Astrocyte of the cerebellum (primary cell): ENCODE measurements around the gene CHEK2.

Source experiments
- DNase-seq: peaks from one replicate; pipeline ENCODE4 v3.0.0-alpha.2; 2011; ENCODE audit warnings: low read depth
- H3K4me3 ChIP-seq: 2 replicates; pipeline ENCODE4 v1.5.1; 2011; ENCODE audit warnings: mild to moderate bottlenecking, low read depth, low read length, moderate library complexity
- CTCF ChIP-seq: IDR thresholded peaks from 2 replicates; pipeline ENCODE4 v1.5.1; 2012; ENCODE audit warnings: low read length, low read depth, moderate library complexity, mild to moderate bottlenecking; ENCODE audit errors: missing control alignments
- in situ Hi-C: cut with HindIII; loops from 2 replicates; pipeline ENCODE4 v1.10.0; 2017; ENCODE audit warnings: low sequenced_read_pairs

The CHEK2 gene

GRCh38 chr22:28774378-28774777 is 32.8 kb upstream of the CHEK2 start:
- in situ Hi-C loops, result no loop called here
- TF ChIP-seq CTCF, result no peak
- no peak for DNase-seq
- H3K4me3 ChIP-seq, result no peak overlapping the region

GRCh38 chr22:28773461-28773867 is 31.8 kb upstream of the CHEK2 start:
- peak overlapping the region; percentile 93 for H3K4me3 ChIP-seq
- no peak for DNase-seq
- TF ChIP-seq CTCF, result no peak
- in situ Hi-C loops, result no loop called here

- TF ChIP-seq CTCF, result peak; percentile 10
- DNase-seq, result peak; percentile 91
- H3K4me3 ChIP-seq, result peak within 1 kb of the TSS; percentile 93
- in situ Hi-C loops, result no loop called here
Observed at GRCh38 chr22:28772633-28773460, 31.2 kb upstream of the CHEK2 start, which contains the start of gene CCDC117. Gene CCDC117, plus strand, starts transcription at chr22:28772695. Its CDS starts 155 bp downstream, at chr22:28772850.

GRCh38 chr22:28771195-28771791 is 29.7 kb upstream of the CHEK2 start:
- in situ Hi-C loops, result no loop called here
- TF ChIP-seq CTCF, result no peak
- H3K4me3 ChIP-seq, result no peak overlapping the region
- no peak for DNase-seq

- in situ Hi-C loops, result no loop called here
- no peak for TF ChIP-seq CTCF
- H3K4me3 ChIP-seq, result no peak overlapping the region
- no peak for DNase-seq
Observed at GRCh38 chr22:28769394-28770085, 27.9 kb upstream of the CHEK2 start.

GRCh38 chr22:28768701-28769393 is 27.2 kb upstream of the CHEK2 start:
- TF ChIP-seq CTCF, result no peak
- DNase-seq, result no peak
- in situ Hi-C loops, result no loop called here
- no peak overlapping the region for H3K4me3 ChIP-seq
